NB4 (cell line): ENCODE data around the gene NOTCH1.
A peak's percentile ranks its signal among the peaks of the same experiment; 100 is the strongest.

Experiments used
- DNase-seq: peaks from one replicate; pipeline ENCODE4 v3.0.0; 2010; ENCODE audit warnings: low read depth
- H3K4me3 ChIP-seq: one replicate; pipeline ENCODE4 v1.5.1; 2011; ENCODE audit warnings: mild to moderate bottlenecking, low read depth, low read length, moderate library complexity
- MYC ChIP-seq: IDR thresholded peaks from 2 replicates; pipeline ENCODE4 v1.6.1; 2011; ENCODE audit warnings: low read depth, low read length
- POLR2A ChIP-seq: IDR thresholded peaks from 2 replicates; pipeline ENCODE4 v1.6.1; 2011; ENCODE audit warnings: mild to moderate bottlenecking; ENCODE audit not compliant: insufficient read length; ENCODE audit errors: extremely low read depth
- TF ChIP-seq, protein P1 (sequence below): IDR thresholded peaks from one replicate; pipeline ENCODE4 v1.5.1; 2012; ENCODE audit warnings: low read depth, low read length
- TF ChIP-seq, protein P2 (sequence below): IDR thresholded peaks from 2 replicates; pipeline ENCODE4 v1.6.1; 2011; ENCODE audit warnings: low read depth, low read length

Gene NOTCH1

DNA sequence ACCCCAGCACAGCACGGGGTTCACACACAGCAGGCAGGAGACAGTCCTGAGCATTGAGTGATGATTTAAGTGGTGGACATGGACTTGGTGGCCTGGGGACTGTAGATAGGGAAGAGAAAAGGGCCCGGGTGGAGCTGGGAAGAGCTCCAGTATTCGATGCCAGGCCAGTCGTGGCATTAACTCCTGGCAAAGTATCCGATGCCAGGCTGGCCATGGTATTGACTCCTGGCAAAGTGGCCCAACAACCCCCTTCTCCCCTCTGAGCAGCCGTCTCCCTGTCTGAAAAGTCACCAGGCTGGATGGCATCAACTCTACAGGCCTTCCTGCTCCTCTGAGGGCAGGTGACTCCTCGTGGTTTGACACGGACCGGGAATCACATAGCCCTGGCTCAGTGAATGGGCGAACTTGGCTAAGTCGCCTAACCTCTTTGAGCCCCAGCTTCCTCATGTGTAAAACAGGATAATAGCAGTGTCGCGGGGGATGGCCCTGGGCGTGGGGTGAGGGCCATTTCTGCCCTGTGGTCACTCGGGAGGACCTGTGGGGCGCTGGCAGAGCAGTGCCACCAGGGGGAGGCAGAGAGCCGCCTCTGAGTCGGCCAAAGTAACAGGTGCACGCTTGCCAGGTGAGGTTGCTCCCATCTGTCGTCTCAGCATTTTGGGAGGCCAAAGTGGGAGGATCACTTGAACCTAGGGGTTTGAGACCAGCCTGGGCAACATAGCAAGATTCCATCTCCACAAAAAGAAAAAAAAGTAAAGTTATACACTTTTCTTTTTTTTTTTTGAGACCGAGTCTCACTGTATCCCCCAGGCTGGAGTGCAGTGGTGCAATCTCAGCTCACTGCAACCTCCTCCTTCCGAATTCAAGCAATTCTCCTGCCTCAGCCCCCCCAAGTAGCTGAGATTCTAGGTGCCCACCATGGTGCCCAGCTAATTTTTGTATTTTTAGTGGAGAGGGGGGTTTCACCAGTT, 57.3 kb downstream of the NOTCH1 start:
- DNase-seq = peak; percentile 46
- H3K4me3 ChIP-seq = no peak overlapping the region
- no peak for TF ChIP-seq POLR2A
- TF ChIP-seq, protein P1, sequence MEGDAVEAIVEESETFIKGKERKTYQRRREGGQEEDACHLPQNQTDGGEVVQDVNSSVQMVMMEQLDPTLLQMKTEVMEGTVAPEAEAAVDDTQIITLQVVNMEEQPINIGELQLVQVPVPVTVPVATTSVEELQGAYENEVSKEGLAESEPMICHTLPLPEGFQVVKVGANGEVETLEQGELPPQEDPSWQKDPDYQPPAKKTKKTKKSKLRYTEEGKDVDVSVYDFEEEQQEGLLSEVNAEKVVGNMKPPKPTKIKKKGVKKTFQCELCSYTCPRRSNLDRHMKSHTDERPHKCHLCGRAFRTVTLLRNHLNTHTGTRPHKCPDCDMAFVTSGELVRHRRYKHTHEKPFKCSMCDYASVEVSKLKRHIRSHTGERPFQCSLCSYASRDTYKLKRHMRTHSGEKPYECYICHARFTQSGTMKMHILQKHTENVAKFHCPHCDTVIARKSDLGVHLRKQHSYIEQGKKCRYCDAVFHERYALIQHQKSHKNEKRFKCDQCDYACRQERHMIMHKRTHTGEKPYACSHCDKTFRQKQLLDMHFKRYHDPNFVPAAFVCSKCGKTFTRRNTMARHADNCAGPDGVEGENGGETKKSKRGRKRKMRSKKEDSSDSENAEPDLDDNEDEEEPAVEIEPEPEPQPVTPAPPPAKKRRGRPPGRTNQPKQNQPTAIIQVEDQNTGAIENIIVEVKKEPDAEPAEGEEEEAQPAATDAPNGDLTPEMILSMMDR = peak; percentile 90

DNA sequence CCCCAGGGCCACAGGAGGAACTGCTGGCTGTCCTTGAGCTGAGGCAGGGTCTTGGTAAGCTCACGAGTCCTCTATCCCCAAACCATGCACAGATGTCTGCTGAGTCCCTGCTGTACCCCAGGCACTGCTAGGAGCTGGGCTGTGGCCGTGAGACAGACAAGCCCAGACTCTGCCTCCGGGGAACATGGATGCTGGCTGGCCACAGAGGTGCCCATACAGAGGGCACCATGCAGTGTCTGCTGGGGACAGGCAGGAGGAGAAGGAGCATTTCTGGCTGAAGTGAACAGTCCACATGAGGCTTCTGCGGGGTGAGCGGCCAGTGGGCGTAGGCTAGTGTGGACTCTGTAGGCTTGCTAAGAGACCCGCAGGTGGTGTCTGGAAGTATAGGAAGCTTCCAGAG, 58.2 kb downstream of the NOTCH1 start:
- DNase-seq = no peak
- H3K4me3 ChIP-seq = no peak overlapping the region
- TF ChIP-seq, protein P1 = no peak
- TF ChIP-seq POLR2A (no peak), MYC (no peak)
- TF ChIP-seq, protein P2, sequence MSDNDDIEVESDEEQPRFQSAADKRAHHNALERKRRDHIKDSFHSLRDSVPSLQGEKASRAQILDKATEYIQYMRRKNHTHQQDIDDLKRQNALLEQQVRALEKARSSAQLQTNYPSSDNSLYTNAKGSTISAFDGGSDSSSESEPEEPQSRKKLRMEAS = no peak

GRCh38 chr9:136486823-136487620, 58.8 kb downstream of the NOTCH1 start:
- DNase-seq = no peak
- H3K4me3 ChIP-seq = no peak overlapping the region
- TF ChIP-seq, protein P2 = no peak
- TF ChIP-seq, protein P1 = no peak
- TF ChIP-seq MYC = no peak
- TF ChIP-seq POLR2A = no peak

DNA sequence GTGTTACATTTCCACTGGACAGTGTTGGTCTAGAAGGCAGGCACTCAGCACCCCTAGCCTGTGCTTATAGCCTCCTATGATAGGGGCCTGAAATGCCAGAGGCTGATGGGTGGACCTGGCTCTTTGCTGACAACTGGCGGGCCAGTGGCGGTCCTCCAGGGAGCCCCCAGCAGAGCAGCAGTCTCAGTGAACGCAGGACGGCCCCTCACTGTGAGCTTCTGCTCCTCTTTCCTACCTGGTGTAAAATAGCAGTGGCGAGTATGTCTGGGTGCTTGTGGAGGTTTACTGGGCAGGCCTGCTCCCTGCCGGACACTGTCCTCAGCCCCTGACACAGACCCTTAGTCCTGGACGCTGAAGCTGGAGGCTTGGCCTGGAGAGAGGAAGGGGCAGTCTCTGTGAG, 59.7 kb downstream of the NOTCH1 start:
- DNase-seq = no peak
- no peak overlapping the region for H3K4me3 ChIP-seq
- TF ChIP-seq, protein P2 = no peak
- TF ChIP-seq MYC = no peak
- no peak for TF ChIP-seq POLR2A
- TF ChIP-seq, protein P1 = no peak

DNA sequence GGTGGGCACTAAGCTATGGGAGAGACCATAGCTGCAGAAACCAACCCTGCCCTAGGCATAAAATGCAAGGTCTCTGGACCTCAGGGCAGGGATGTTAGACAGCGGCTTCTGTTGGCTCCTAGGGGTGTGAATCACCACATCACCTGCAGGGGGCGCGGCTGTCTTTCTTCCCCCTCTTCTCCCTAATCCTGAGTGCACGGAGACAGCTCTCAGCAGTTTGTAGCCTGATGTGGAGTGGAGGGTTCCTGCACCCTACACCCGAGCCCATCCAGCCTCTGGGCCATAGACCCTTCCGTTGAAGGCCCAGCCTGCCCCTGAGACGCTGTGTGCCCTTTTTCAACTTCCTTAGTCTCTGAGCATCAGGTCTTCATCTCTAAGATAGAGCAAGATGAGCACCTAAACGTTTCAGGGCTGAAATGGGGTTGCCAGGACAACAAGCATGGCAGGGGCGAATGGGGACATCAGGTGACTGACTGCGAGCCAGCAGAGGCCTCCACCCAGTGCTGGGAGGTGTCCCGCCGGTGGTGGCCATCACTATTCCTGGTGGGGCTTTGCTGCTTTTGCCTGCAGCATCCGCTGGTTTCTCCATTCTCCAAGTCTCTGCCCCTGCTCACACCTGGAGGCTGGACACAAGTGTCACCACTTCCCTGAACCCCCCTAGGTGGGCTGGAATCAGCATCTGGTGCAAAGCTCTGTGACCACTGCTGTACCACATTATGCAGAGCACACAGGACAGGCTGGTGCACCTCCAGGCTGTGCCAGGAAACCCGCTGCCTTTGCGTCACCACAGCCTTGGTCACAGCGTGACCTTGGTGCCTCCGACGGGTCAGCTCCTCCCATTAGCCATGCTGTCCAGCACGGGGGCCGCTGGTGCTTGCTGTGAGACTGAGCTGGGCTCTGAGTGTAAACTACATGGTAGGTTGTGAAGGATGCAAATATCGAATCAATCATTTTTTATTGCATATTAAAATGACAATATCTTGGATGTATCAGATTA, 60.5 kb downstream of the NOTCH1 start:
- TF ChIP-seq, protein P1 = peak; percentile 76
- no peak for TF ChIP-seq POLR2A
- TF ChIP-seq, protein P2 = no peak
- TF ChIP-seq MYC = no peak
- no peak overlapping the region for H3K4me3 ChIP-seq
- DNase-seq = peak; percentile 81
